ENCODE measurements around the gene ZNF222.

ZNF222 gene

DNA sequence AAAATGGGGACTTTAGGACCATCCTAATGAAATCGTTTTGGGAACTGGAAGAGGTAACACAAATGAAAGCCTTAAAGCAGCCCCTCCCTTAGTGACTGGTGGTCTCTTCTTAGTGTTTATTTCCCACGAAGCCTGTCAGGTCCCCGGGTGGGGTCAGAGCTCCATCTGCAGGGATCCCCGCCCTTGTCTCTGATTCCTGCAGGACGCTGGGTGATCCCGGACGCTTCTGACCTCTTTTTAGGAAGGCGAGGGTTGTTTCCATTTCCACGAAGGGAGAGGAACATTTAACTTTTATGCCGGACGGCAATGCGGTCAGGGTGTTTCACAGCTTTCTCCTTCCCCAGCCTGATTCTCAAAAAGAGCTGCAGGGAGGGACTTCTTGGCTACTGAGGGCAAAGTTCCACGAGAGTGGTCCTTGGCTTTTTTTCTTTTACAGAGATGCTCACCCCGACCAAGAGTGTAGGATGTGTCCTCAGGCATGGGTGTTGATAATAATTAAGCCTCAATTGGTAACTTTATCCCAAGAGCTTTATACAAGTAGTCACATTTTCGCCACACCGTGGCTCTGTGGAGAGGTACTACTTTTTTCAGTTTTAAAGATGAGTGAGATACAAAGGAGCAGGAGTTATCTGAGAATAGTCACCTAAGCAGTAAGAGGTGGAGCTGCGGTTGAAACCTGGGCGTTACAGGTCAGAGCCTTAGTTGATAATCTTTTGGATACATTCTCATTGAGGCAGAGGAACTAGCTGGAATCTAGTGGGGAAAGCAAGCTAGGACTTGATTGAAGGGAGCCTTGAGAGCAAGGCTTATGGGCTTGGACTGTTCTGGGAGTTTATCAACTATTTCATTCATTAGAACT is 47.6 kb downstream of the ZNF222 start:
- Histone ChIP-seq H3K27ac (peak overlapping the region; percentile 1), H3K36me3 (ENCODE audit: control insufficient read depth, insufficient read depth, low read length) (no peaks in the 10 kb centered on the region), H3K9ac (no peak overlapping the region), H3K4me1 (no peaks in the 10 kb centered on the region), H3K4me3 (ENCODE audit: low read depth, low read length) (peak overlapping the region; percentile 85), H3K27me3 (ENCODE audit: control insufficient read depth, insufficient read depth, low read length) (no peaks in the 10 kb centered on the region), H3K4me2 (ENCODE audit: low read length) (peak overlapping the region; percentile 95), H3K9me3 (ENCODE audit: control insufficient read depth, low read length) (no peaks in the 10 kb centered on the region), H2AFZ (peak overlapping the region; percentile 73), H3K79me2 (no peaks in the 10 kb centered on the region)
- no peak for TF ChIP-seq CTCF (IDR thresholded peaks at IDR 0.05)

DNA sequence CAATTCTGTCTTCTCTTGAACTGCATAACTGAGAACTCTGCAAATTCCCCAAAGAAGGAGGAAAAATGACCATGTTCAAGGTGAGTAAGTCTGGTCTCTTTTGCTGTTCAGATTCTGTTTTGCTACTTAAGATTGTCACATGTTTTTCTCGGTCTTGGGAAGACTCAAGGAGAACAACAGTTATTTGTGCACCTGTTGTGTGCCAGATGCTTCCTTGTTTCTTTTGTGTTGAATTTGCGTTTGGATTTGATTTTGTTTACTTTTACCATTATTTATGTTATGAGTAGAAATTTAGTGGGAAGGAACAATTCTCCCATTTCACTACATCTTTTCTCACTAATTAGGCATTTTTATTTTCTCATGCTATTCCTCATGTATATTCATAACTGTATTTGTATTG is 51.1 kb downstream of the ZNF222 start:
- Histone ChIP-seq H2AFZ (no peak overlapping the region), H3K4me1 (no peaks in the 10 kb centered on the region), H3K4me3 (ENCODE audit: low read depth, low read length) (no peak overlapping the region)

More for the DNA sequence above, 51.1 kb downstream of the ZNF222 start:
- Histone ChIP-seq H3K4me2 (ENCODE audit: low read length) (no peak overlapping the region), H3K27ac (no peak overlapping the region), H3K9ac (no peak overlapping the region), H3K9me3 (ENCODE audit: control insufficient read depth, low read length) (no peaks in the 10 kb centered on the region), H3K27me3 (ENCODE audit: control insufficient read depth, insufficient read depth, low read length) (no peaks in the 10 kb centered on the region), H3K36me3 (ENCODE audit: control insufficient read depth, insufficient read depth, low read length) (no peaks in the 10 kb centered on the region), H3K79me2 (no peaks in the 10 kb centered on the region)
- TF ChIP-seq CTCF (IDR thresholded peaks at IDR 0.05), result no peak
